OCI-LY1 (cell line): Measurements from ENCODE around the gene SERINC3.

Experiments
- H2AFZ ChIP-seq: fragments of 200-600 bp; sonication (generic), shearing (Covaris generic); 2 replicates; pipeline ENCODE4 v1.6.0; 2014; ENCODE audit warnings: antibody characterized with exemption, mild to moderate bottlenecking, low read length
- H3F3A ChIP-seq: fragments of 200-600 bp; sonication (generic), shearing (Covaris generic); 2 replicates; pipeline ENCODE4 v1.6.0; 2014; ENCODE audit warnings: mild to moderate bottlenecking, antibody characterized with exemption, low read length, moderate library complexity; ENCODE audit not compliant: insufficient read depth
- H3K27ac ChIP-seq: fragments of 200-600 bp; sonication (generic); 2 replicates; pipeline ENCODE4 v1.5.1; 2014; ENCODE audit warnings: low read length, mixed run types, mild to moderate bottlenecking, low read depth; ENCODE audit not compliant: poor library complexity, severe bottlenecking
- H3K27me3 ChIP-seq: fragments of 200-600 bp; sonication (generic); 2 replicates; pipeline ENCODE4 v1.6.0; 2014; ENCODE audit warnings: antibody characterized with exemption, mild to moderate bottlenecking, low read length, moderate library complexity; ENCODE audit not compliant: insufficient read depth
- H3K36me3 ChIP-seq: fragments of 200-600 bp; sonication (generic); 2 replicates; pipeline ENCODE4 v1.6.1; 2014; ENCODE audit warnings: mild to moderate bottlenecking, antibody characterized with exemption, low read length, moderate library complexity, mixed read lengths; ENCODE audit not compliant: insufficient read depth
- H3K4me1 ChIP-seq: fragments of 200-600 bp; sonication (generic); 2 replicates; pipeline ENCODE4 v1.5.1; 2014; ENCODE audit warnings: mild to moderate bottlenecking, low read length, moderate library complexity; ENCODE audit not compliant: insufficient read depth, severe bottlenecking
- H3K4me2 ChIP-seq: fragments of 200-600 bp; sonication (generic), shearing (Covaris generic); 2 replicates; pipeline ENCODE4 v1.6.1; 2014; ENCODE audit warnings: low read length
- H3K4me3 ChIP-seq: fragments of 200-600 bp; sonication (generic); 2 replicates; pipeline ENCODE4 v1.5.1; 2014; ENCODE audit warnings: low read length, low read depth, mild to moderate bottlenecking, mixed read lengths; ENCODE audit not compliant: poor library complexity, severe bottlenecking
- H3K79me2 ChIP-seq: fragments of 200-600 bp; shearing (Covaris generic); 2 replicates; pipeline ENCODE4 v1.6.1; 2016; ENCODE audit warnings: mixed run types, low read length, mixed read lengths; ENCODE audit not compliant: insufficient read depth
- H3K9ac ChIP-seq: fragments of 200-600 bp; sonication (generic), shearing (Covaris generic); 2 replicates; pipeline ENCODE4 v1.6.1; 2014; ENCODE audit warnings: mild to moderate bottlenecking, low read length, mixed read lengths
- H3K9me2 ChIP-seq: fragments of 200-600 bp; sonication (generic), shearing (Covaris generic); 2 replicates; pipeline ENCODE4 v1.6.1; 2014; ENCODE audit warnings: low read depth, mild to moderate bottlenecking, low read length, mixed read lengths
- H3K9me3 ChIP-seq: fragments of 200-600 bp; shearing (Covaris generic); 2 replicates; pipeline ENCODE4 v1.6.1; 2014; ENCODE audit warnings: low read length, mixed read lengths
- H4K20me1 ChIP-seq: fragments of 200-600 bp; sonication (generic), shearing (Covaris generic); 2 replicates; pipeline ENCODE4 v1.6.0; 2016; ENCODE audit warnings: mild to moderate bottlenecking, low read length; ENCODE audit not compliant: insufficient read depth
- CTCF ChIP-seq: fragments of 200-600 bp; sonication (generic), shearing (Covaris generic); IDR thresholded peaks from 2 replicates; pipeline ENCODE4 v1.5.1; 2017; ENCODE audit warnings: mild to moderate bottlenecking, antibody characterized with exemption, low read length, moderate library complexity, mixed read lengths
- EZH2 ChIP-seq: fragments of 200-600 bp; sonication (generic), shearing (Covaris generic); IDR thresholded peaks from 2 replicates; pipeline ENCODE4 v1.8.0; 2017; ENCODE audit warnings: borderline replicate concordance, mixed run types, mild to moderate bottlenecking, antibody characterized with exemption, low read length, moderate library complexity, mixed read lengths

The SERINC3 gene

GRCh38 chr20:44501448-44501847 lies 20.4 kb downstream of the SERINC3 start:
- H3K4me3 ChIP-seq: no peak overlapping the region
- H3K27me3 ChIP-seq: no peaks in the 10 kb centered on the region
- H3K79me2 ChIP-seq: no peaks in the 10 kb centered on the region
- no peak overlapping the region for H2AFZ ChIP-seq
- no peaks in the 10 kb centered on the region for H3K9me2 ChIP-seq
- no peaks in the 10 kb centered on the region for H4K20me1 ChIP-seq
- no peak overlapping the region for H3K4me2 ChIP-seq
- no peak overlapping the region for H3K9ac ChIP-seq
- H3K9me3 ChIP-seq: no peaks in the 10 kb centered on the region
- H3K4me1 ChIP-seq: no peaks in the 10 kb centered on the region
- peaks cover 88% of the 10 kb centered on the region for H3K36me3 ChIP-seq
- no peak overlapping the region for H3K27ac ChIP-seq
- no peaks in the 10 kb centered on the region for H3F3A ChIP-seq
- TF ChIP-seq CTCF (no peak), EZH2 (no peak)

GRCh38 chr20:44500221-44500620 lies 21.6 kb downstream of the SERINC3 start:
- Histone ChIP-seq H3K27ac (no peak overlapping the region), H3K27me3 (no peaks in the 10 kb centered on the region), H3K4me2 (no peak overlapping the region), H3K9ac (no peak overlapping the region), H3K36me3 (peaks cover 92% of the 10 kb centered on the region), H3K9me3 (no peaks in the 10 kb centered on the region), H3F3A (no peaks in the 10 kb centered on the region), H3K79me2 (no peaks in the 10 kb centered on the region), H4K20me1 (no peaks in the 10 kb centered on the region), H3K4me1 (no peaks in the 10 kb centered on the region), H2AFZ (no peak overlapping the region), H3K9me2 (no peaks in the 10 kb centered on the region), H3K4me3 (no peak overlapping the region)
- TF ChIP-seq CTCF: no peak
- TF ChIP-seq EZH2: no peak

- Histone ChIP-seq H3K4me2 (no peak overlapping the region), H3K79me2 (no peaks in the 10 kb centered on the region), H3K27me3 (no peaks in the 10 kb centered on the region), H3K36me3 (peaks cover 85% of the 10 kb centered on the region), H2AFZ (no peak overlapping the region), H3K9me3 (no peaks in the 10 kb centered on the region), H3F3A (no peaks in the 10 kb centered on the region), H3K4me1 (no peaks in the 10 kb centered on the region), H3K9me2 (no peaks in the 10 kb centered on the region), H3K4me3 (no peak overlapping the region), H3K9ac (no peak overlapping the region), H3K27ac (no peak overlapping the region), H4K20me1 (no peaks in the 10 kb centered on the region)
- TF ChIP-seq EZH2 (no peak), CTCF (no peak)
These were observed 24.1 kb downstream of the SERINC3 start for GRCh38 chr20:44497761-44498160.
